IMR-90 (cell line): ENCODE results near the gene SH3RF3. TPM values are rescaled to one million over a fixed set of nuclear protein-coding genes. Genes with fewer than 3 reads are reported as not detected.

Experiments
- ATAC-seq: fragments of 200-7000 bp; cut with Tn5 transposase; 2 replicates; pipeline ENCODE4 v1.9.1; 2020; ENCODE audit warnings: low read depth, mild to moderate bottlenecking, moderate library complexity
- BruUV-seq: library from RNA; stranded (reverse); fragments of 400-500 nt; replicated peaks from 2 replicates; lab custom pipeline; 2021; lab: Mats Ljungman, UMichigan
- CTCF ChIA-PET: fragments of 300-600 bp; formaldehyde crosslinking; extraction: SDS; loops from one replicate; lab custom pipeline; 2021; ENCODE audit warnings: antibody characterized with exemption; lab: Yijun Ruan, JAX
- POLR2A ChIA-PET: fragments of 300-600 bp; sonication (Branson Sonifier 250); formaldehyde crosslinking; loops from one replicate; lab custom pipeline; 2022; ENCODE audit warnings: antibody characterized with exemption; ENCODE audit not compliant: unreplicated experiment; lab: Charles Lee
- DNase-seq: peaks from one replicate; pipeline ENCODE4 v3.0.0; 2013
- H2AFZ ChIP-seq: replicated peaks from 2 replicates; pipeline ENCODE3; 2013; ENCODE audit warnings: low read length, mild to moderate bottlenecking; ENCODE audit not compliant: poor library complexity
- H2AK5ac ChIP-seq: 2 replicates; pipeline ENCODE4 v1.6.1; 2013; ENCODE audit warnings: low read depth, low read length, inconsistent platforms
- H2AK9ac ChIP-seq: replicated peaks from 2 replicates; pipeline ENCODE3; 2013; ENCODE audit warnings: mild to moderate bottlenecking, low read depth, low read length, moderate library complexity; ENCODE audit not compliant: poor library complexity
- H2BK120ac ChIP-seq: 2 replicates; pipeline ENCODE4 v1.6.1; 2013; ENCODE audit warnings: low read depth, low read length, inconsistent platforms
- H2BK15ac ChIP-seq: 3 replicates; pipeline ENCODE4 v1.6.1; 2013; ENCODE audit warnings: low read depth, low read length, inconsistent platforms
- H2BK20ac ChIP-seq: 2 replicates; pipeline ENCODE4 v1.6.1; 2013; ENCODE audit warnings: low read depth, mild to moderate bottlenecking, inconsistent platforms, low read length, moderate library complexity
- H2BK5ac ChIP-seq: 2 replicates; pipeline ENCODE4 v1.6.1; 2013; ENCODE audit warnings: mild to moderate bottlenecking, low read depth, low read length, inconsistent platforms; ENCODE audit not compliant: poor library complexity, severe bottlenecking
- H3K14ac ChIP-seq: replicated peaks from 2 replicates; pipeline ENCODE4 v1.6.1; 2013; ENCODE audit warnings: low read depth, low read length, inconsistent platforms
- H3K18ac ChIP-seq: 2 replicates; pipeline ENCODE4 v1.6.1; 2013; ENCODE audit warnings: low read depth, low read length, control low read depth
- H3K23ac ChIP-seq: 2 replicates; pipeline ENCODE4 v1.6.1; 2013; ENCODE audit warnings: low read depth, low read length, inconsistent platforms
- H3K27ac ChIP-seq: 2 replicates; pipeline ENCODE4 v1.5.1; 2013; ENCODE audit warnings: mild to moderate bottlenecking, control low read depth, low read length; ENCODE audit not compliant: insufficient read depth
- H3K27me3 ChIP-seq: 2 replicates; pipeline ENCODE4 v1.6.1; 2013; ENCODE audit warnings: low read length; ENCODE audit not compliant: control insufficient read depth, insufficient read depth
- H3K36me3 ChIP-seq: 2 replicates; pipeline ENCODE4 v1.6.1; 2013; ENCODE audit warnings: low read length, mixed read lengths; ENCODE audit not compliant: control insufficient read depth, insufficient read depth
- H3K4ac ChIP-seq: 2 replicates; pipeline ENCODE4 v1.6.1; 2013; ENCODE audit warnings: low read depth, low read length, inconsistent platforms
- H3K4me1 ChIP-seq: 2 replicates; pipeline ENCODE4 v1.6.1; 2013; ENCODE audit warnings: low read length, mixed read lengths; ENCODE audit not compliant: control insufficient read depth, insufficient read depth
- H3K4me2 ChIP-seq: 2 replicates; pipeline ENCODE4 v1.6.1; 2013; ENCODE audit warnings: low read depth, mild to moderate bottlenecking, control low read depth, low read length, moderate library complexity
- H3K4me3 ChIP-seq: 2 replicates; pipeline ENCODE4 v1.5.1; 2013; ENCODE audit warnings: low read depth, mild to moderate bottlenecking, control low read depth, low read length, moderate library complexity; ENCODE audit not compliant: insufficient read depth
- H3K56ac ChIP-seq: 2 replicates; pipeline ENCODE4 v1.6.1; 2013; ENCODE audit warnings: low read length, inconsistent platforms; ENCODE audit not compliant: insufficient read depth; ENCODE audit errors: extremely low read depth
- H3K79me1 ChIP-seq, 2 experiments: 2 replicates each; pipeline ENCODE4 v1.6.1; 2013; ENCODE audit warnings: low read length in 2 of 2, inconsistent platforms in 1 of 2, low read depth in 1 of 2
- H3K9ac ChIP-seq: 2 replicates; pipeline ENCODE4 v1.6.1; 2013; ENCODE audit warnings: low read depth, low read length, control low read depth
- H3K9me1 ChIP-seq: 2 replicates; pipeline ENCODE4 v1.6.1; 2013; ENCODE audit warnings: low read length, inconsistent platforms; ENCODE audit not compliant: insufficient read depth
- H3K9me3 ChIP-seq: 2 replicates; pipeline ENCODE4 v1.6.1; 2013; ENCODE audit warnings: low read length; ENCODE audit not compliant: control insufficient read depth, insufficient read depth
- H4K20me1 ChIP-seq: 2 replicates; pipeline ENCODE4 v1.6.1; 2013; ENCODE audit warnings: low read length, inconsistent platforms; ENCODE audit not compliant: insufficient read depth
- H4K5ac ChIP-seq: 2 replicates; pipeline ENCODE4 v1.6.1; 2013; ENCODE audit warnings: mild to moderate bottlenecking, low read depth, low read length, control low read depth
- H4K8ac ChIP-seq, 2 experiments: 2 replicates each; pipeline ENCODE4 v1.6.1; 2013; ENCODE audit warnings: low read depth in 2 of 2, low read length in 2 of 2, control low read depth in 1 of 2, inconsistent platforms in 1 of 2
- H4K91ac ChIP-seq: 2 replicates; pipeline ENCODE4 v1.6.1; 2013; ENCODE audit warnings: low read depth, low read length, inconsistent platforms; ENCODE audit not compliant: insufficient read depth
- CEBPB ChIP-seq: IDR thresholded peaks from 2 replicates; pipeline ENCODE4 v1.6.1; 2012; ENCODE audit warnings: low read depth, low read length, improper control_type of control experiment
- CHD1 ChIP-seq: IDR thresholded peaks from 2 replicates; pipeline ENCODE4 v1.6.1; 2012; ENCODE audit warnings: low read depth, low read length, improper control_type of control experiment
- CTCF ChIP-seq: conservative IDR thresholded peaks from 2 replicates; pipeline ENCODE4 v1.5.1; 2012; ENCODE audit warnings: mild to moderate bottlenecking, low read depth, low read length, improper control_type of control experiment
- FOS ChIP-seq: fragments of 150-350 bp; IDR thresholded peaks from 2 replicates; pipeline ENCODE4 v1.6.1; 2016; ENCODE audit warnings: low read depth, low read length
- MAFK ChIP-seq: IDR thresholded peaks from 2 replicates; pipeline ENCODE4 v1.6.1; 2012; ENCODE audit warnings: low read depth, low read length, improper control_type of control experiment
- MAZ ChIP-seq: IDR thresholded peaks from 2 replicates; pipeline ENCODE4 v1.6.1; 2012; ENCODE audit warnings: low read depth, mild to moderate bottlenecking, low read length, improper control_type of control experiment, moderate library complexity, borderline replicate concordance
- MXI1 ChIP-seq: IDR thresholded peaks from 2 replicates; pipeline ENCODE4 v1.6.1; 2012; ENCODE audit warnings: low read depth, mild to moderate bottlenecking, low read length, moderate library complexity, borderline replicate concordance
- NFE2L2 ChIP-seq: fragments of 150-350 bp; IDR thresholded peaks from 2 replicates; pipeline ENCODE4 v1.6.1; 2016; ENCODE audit warnings: low read depth, mild to moderate bottlenecking, low read length
- RAD21 ChIP-seq: IDR thresholded peaks from 2 replicates; pipeline ENCODE4 v1.6.1; 2012; ENCODE audit warnings: low read length, improper control_type of control experiment
- RCOR1 ChIP-seq: IDR thresholded peaks from 2 replicates; pipeline ENCODE4 v1.6.1; 2012; ENCODE audit warnings: mild to moderate bottlenecking, low read length, improper control_type of control experiment; ENCODE audit not compliant: insufficient replicate concordance
- RFX5 ChIP-seq: IDR thresholded peaks from 2 replicates; pipeline ENCODE4 v1.8.0; 2012; ENCODE audit warnings: low read depth, mild to moderate bottlenecking, low read length, moderate library complexity
- SMC3 ChIP-seq: fragments of 150-350 bp; IDR thresholded peaks from 2 replicates; pipeline ENCODE4 v1.6.1; 2016; ENCODE audit warnings: low read depth, mild to moderate bottlenecking, antibody characterized with exemption, low read length, moderate library complexity
- WGBS, 2 experiments: methylation state at CpG; one replicate each; pipeline versions ENCODE4 v1.1.5 to v1.1.7; 2013; ENCODE audit warnings: missing lambda C conversion rate in 2 of 2; ENCODE audit not compliant: insufficient read length in 1 of 2; ENCODE audit errors: extremely low coverage in 2 of 2; 5-methylcytosine and 5-hydroxymethylcytosine counted together
- dilution Hi-C: fragments of 300-500 bp; cut with HindIII; formaldehyde crosslinking; loops from one replicate; pipeline ENCODE4 v1.14.3; 2018; ENCODE audit warnings: low sequenced_read_pairs; ENCODE audit not compliant: unreplicated experiment
- in situ Hi-C: fragments of 300-500 bp; cut with MboI; formaldehyde crosslinking; loops from 3 replicates; pipeline ENCODE4 v1.14.3; 2019; ENCODE audit warnings: low sequenced_read_pairs, inconsistent platforms, mixed read lengths
- intact Hi-C: fragments of 100-400 bp; cut with micrococcal nuclease; formaldehyde crosslinking; loops from 2 replicates; pipeline ENCODE4 v1.10.0; 2022
- polyA plus RNA-seq, 3 experiments: library from polyadenylated mRNA; depleted of rRNA; stranded (reverse); fragments of >200 nt; gene quantifications; 2 replicates each; pipeline ENCODE4 v1.2.3, GENCODE V29; 2012; ENCODE audit warnings: low replicate concordance in 1 of 3
- total RNA-seq: library from RNA; depleted of rRNA; stranded (reverse); fragments of >200 nt; gene quantifications from 2 replicates; pipeline ENCODE4 v1.2.3, GENCODE V29; 2012
- TF ChIP-seq, protein P1 (sequence below): fragments of 150-350 bp; IDR thresholded peaks from 2 replicates; pipeline ENCODE4 v1.6.1; 2016; ENCODE audit warnings: low read depth, mild to moderate bottlenecking, low read length, moderate library complexity, borderline replicate concordance
- TF ChIP-seq, protein P2 (sequence below): fragments of 150-350 bp; IDR thresholded peaks from 2 replicates; pipeline ENCODE4 v1.6.1; 2017; ENCODE audit warnings: mild to moderate bottlenecking, antibody characterized with exemption, low read length, low read depth

Gene SH3RF3
- total and polyA plus RNA-seq, 2 of the 4 experiments (the other 2 are of a cell fraction): 3.4 to 5.3 TPM

GRCh38 chr2:109159096-109159495 is 30.1 kb downstream of the SH3RF3 start:
- Histone ChIP-seq H2BK15ac (no peak overlapping the region), H3K14ac (no peak overlapping the region), H3K18ac (no peak overlapping the region), H3K9me3 (no peaks in the 10 kb centered on the region), H3K23ac (no peak overlapping the region), H2BK120ac (no peak overlapping the region), H2AK5ac (no peak overlapping the region), H3K4me1 (peaks cover 9% of the 10 kb centered on the region), H4K91ac (no peak overlapping the region), H2BK5ac (no peak overlapping the region), H2AK9ac (no peak overlapping the region), H4K8ac (no peak overlapping the region), H3K9me1 (peaks cover 44% of the 10 kb centered on the region), H3K79me1 (peaks cover 54 to 92% of the 10 kb centered on the region in 2 experiments), H4K20me1 (peaks cover 75% of the 10 kb centered on the region), H3K27ac (no peak overlapping the region), H2AFZ (no peak overlapping the region), H2BK20ac (no peak overlapping the region), H3K36me3 (0 out of 2 replicates have a peak, but pooled peaks cover 3% of the 10 kb centered on the region), H3K9ac (no peak overlapping the region), H3K4me3 (no peak overlapping the region), H4K5ac (no peak overlapping the region), H3K56ac (no peak overlapping the region), H3K4ac (no peak overlapping the region), H3K4me2 (no peak overlapping the region), H3K27me3 (no peaks in the 10 kb centered on the region)
- intact Hi-C loops: no loop called here
- ChIA-PET POLR2A (no interaction called here), CTCF (interaction anchor here (0.8 kb wide), 1 partner anchor 10 kb away, joined by 3 read pairs; no protein-coding TSS in a partner anchor)
- in situ Hi-C loops: no loop called here
- DNase-seq (no peak), ATAC-seq (no peak)
- BruUV-seq: no TSS peak
- WGBS, 2 experiments: 91% methylated on average over 6 of the region's 13 CpGs; no CpG with 5 or more reads in 1 of the 2 experiments
- dilution Hi-C loops: no loop called here
- no peak for TF ChIP-seq RFX5
- TF ChIP-seq, protein P1, sequence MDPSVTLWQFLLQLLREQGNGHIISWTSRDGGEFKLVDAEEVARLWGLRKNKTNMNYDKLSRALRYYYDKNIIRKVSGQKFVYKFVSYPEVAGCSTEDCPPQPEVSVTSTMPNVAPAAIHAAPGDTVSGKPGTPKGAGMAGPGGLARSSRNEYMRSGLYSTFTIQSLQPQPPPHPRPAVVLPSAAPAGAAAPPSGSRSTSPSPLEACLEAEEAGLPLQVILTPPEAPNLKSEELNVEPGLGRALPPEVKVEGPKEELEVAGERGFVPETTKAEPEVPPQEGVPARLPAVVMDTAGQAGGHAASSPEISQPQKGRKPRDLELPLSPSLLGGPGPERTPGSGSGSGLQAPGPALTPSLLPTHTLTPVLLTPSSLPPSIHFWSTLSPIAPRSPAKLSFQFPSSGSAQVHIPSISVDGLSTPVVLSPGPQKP: no peak
- TF ChIP-seq SMC3: no peak
- TF ChIP-seq MXI1: no peak
- TF ChIP-seq CHD1: no peak
- TF ChIP-seq RAD21: no peak
- no peak for TF ChIP-seq MAZ
- TF ChIP-seq FOS: no peak
- TF ChIP-seq, protein P2, sequence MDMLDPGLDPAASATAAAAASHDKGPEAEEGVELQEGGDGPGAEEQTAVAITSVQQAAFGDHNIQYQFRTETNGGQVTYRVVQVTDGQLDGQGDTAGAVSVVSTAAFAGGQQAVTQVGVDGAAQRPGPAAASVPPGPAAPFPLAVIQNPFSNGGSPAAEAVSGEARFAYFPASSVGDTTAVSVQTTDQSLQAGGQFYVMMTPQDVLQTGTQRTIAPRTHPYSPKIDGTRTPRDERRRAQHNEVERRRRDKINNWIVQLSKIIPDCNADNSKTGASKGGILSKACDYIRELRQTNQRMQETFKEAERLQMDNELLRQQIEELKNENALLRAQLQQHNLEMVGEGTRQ: no peak
- TF ChIP-seq MAFK: no peak
- no peak for TF ChIP-seq NFE2L2
- TF ChIP-seq RCOR1: no peak
- TF ChIP-seq CTCF: no peak
- TF ChIP-seq CEBPB: no peak
